Activated effector memory CD4-positive, alpha-beta T cell treated with anti-CD3 and anti-CD28 coated beads, Interleukin-2, amount 50 U/mL, for 16 hours (primary cell): ENCODE results near the gene ADCY5.

Experiments used
- DNase-seq: peaks from one replicate; pipeline ENCODE4 v3.0.0-alpha.2; 2020

The ADCY5 gene

DNA sequence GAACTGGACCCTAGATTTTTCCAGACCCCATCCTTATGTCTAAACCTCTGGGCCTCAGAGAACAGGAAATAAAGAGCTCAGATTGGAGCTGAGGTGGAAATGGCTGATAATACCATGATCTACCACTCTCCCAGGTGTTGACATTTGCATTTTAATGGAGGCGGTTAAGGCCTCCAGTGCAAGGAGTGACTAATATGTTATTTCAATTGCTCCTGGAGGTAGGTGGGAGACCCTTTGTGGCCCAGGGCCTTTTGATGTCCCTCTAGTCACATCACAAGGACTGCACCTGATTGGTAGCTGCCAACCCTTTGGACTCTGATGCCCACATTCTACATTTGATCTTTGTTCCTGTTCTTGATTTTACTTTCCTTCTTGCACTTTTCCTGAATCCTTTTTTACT lies 9.0 kb upstream of the ADCY5 start:
- no peak for DNase-seq

DNA sequence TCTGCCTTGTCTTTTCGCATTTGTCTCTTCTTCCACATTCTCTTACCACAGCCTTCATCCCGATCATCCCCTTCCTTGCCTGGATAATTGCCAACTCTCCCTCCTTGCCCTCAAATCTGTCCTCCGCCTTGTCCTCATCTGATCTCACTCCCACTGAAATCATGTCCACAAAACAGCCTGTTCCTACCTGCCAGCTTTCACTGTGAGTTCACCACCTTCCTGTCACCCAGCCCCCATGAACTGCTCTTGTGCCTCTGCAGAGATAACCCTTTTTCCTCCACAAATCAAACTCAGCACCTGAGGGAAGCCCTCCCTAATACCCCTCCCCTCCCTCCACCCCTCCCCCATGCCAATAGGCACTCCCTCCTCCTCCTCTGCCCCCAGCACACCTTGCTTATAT lies 4.8 kb upstream of the ADCY5 start:
- no peak for DNase-seq

DNA sequence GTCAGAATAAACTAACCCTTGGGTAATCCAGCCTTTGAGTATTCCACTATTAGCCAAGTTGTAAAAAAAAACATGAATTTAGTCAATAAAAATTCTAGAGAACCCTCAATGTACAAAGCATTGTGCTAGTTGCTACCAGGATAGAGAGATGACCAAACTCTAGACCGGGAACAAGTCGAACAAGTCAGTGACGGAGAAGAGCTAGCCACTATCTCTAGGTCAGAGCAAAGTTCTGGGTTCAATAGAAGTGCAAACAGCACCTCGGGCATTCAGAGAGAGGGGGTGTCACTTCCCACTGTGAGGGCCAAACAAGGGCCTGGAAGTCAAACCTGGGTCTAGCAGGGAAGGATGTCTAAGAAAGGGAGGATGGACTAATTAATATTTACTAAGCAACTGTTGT lies 2.3 kb upstream of the ADCY5 start:
- DNase-seq: no peak

DNA sequence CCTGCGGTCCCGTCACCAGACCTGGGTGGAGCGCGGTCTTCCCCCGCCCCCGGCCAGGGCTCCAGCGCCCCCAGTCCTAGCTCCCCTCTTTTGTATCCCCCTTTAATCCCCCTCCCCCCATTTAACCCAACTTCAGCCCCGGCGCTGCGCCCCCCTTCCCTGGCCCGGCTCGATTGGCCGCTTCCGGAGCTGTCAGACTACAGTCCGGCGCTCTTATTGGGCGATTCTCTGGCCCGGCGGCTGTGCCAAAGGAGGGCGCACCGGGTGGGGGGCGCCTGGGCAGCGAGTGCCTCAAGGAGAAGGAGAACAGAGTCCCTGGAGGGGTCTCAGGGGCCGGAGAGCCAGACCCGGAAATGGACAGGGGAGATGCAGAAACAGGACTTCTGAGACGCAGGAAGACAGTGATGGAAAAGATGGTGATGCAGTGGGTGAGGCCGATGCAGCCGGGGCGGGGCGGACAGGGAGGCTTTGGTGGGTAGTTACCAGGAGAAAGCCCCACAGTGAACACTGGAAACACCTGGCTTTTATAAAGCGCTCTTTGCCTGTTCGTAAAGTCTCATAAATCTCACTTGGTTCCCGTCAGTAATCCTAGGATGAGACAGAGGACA lies 1.2 kb upstream of the ADCY5 start:
- no peak for DNase-seq

DNA sequence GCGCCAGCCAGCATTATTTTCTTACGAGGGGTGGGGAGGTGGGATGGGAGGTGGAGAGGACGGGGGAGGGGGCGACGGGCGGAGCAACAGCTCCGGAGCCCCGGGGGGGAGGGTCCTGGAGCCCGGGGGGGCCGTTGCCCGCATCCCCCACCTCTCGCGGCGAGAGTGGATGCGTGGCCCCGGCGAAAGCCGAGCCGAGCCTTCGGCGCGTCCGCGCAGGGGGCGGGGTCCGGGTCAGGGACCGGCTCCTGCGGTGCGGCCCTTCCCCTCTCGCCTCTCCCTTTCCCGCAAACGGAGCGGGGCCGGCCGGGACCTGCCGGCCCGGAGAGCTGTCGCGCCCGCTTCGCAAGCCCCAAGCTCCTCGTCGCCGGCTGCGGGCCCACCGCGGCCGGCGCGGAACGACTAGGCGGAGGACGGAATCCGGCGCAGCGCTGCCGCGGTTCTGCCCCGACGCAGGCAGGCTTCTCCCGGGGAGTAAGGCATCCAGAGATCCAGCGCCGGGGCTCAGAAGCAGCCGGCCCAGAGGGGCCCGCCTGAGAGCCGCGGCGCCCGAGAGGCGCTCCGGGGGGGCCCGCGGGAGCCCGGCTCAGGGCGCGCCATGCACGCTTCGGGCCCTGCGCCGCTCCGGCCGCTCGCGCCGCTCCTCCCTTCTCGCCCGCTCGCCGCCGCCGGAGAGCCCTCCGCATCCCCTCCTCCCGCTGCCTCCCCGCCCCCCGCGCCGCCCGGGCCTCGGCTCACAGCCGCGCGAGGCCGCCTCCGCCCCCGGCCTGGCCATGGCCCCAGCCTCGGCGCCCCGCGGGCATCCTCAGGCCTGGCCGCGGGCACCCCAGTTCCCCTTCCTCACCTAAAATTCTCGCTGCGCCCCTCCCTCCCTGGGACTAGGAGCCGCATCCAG lies 459 bp upstream of the ADCY5 start:
- DNase-seq: no peak

DNA sequence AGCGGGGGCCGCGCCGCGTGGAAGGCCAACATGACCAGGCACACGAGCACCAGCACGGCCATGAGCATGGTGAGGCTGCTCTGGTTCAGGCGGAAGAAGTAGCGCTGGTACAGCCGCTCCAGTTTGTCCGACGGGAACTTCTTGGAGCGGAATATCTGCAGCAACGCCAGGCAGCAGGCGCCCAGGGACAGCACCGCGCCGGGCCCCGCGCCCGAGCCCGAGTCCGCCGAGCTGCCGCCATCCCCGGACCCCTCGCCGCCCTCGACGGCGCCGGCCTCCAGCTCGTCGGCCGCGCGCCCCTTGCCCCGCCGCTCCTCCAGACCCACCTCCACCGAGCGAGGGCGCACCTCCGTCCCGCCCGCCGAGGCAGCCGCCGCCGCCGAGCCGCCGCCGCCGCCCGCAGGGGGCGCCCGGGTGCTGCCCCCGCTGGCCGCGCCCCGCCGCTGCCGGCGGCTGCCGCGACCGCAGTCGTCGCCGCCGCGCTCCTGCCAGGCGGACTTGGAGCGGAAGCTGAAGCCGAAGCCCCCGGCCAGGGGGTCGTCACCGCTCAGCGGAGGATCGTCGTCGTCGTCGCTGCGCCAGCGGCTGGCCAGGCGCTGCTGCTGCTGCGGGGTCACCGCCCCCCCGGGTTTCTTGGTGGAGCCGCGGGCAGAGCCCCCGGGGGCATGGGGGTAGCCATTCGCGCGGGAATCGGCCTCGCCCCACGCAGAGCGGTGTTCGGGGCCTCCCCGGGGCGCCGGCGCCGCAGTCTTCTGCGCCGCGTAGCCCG lies 957 bp downstream of the ADCY5 start:
- peak; percentile 76 for DNase-seq

DNA sequence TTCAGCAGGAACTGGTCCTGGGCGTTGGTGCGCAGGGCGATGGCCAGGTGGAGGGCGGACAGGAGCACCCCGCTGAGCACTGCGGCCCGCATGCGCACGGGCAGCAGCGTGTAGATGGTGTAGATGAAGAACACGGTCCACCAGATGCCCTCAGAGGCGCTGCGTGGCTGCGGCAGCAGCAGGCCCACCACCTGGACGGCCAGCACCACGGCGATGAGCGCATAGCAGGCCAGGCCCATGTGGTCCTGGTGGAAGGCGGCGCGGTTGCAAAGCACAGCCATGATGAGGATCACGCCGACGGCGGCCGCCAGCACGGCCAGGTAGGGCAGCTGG lies 1.5 kb downstream of the ADCY5 start:
- no peak for DNase-seq

DNA sequence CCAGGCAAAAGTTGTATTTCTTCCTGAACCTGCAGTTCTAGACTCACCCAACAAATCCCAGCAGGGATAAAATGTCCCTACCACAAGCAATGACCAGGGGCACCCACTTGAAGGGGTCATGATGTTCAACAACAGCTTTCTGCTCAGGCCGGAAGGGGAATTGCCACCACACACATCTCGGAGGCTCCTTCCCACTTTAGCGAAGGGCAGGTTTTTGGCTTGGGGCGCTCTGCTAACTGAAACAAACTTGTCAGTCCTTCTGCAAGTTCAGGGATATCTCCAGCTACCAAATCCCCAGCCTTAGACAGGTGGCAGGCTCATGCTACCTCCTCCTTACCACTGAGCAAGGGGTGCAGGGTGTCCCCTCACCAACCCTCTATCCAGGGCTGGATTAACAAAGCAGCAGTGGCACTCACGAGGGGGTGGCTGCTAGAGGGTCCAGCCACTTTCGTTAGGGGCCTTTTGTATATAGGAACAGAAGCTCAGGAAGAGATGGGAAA lies 2.2 kb downstream of the ADCY5 start:
- no peak for DNase-seq

DNA sequence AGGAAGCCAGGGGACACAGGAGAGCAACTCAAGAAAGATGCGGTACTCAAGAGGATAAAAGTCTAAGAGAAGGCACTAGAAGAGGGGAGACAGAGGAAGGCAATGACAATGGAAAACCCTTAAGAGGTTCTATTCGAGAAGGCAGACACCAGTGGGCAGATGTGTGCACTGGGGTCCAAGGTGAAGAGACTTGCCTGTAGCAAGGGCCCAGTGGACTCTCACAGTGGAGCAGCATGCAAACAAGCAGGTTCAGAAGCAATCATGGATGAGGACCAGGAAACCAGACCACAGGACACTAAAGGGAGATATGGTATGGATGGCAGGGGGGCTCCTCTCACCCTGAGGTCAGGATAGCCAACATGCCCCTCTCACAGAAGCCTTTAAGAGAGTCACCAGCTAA lies 2.7 kb downstream of the ADCY5 start:
- no peak for DNase-seq

DNA sequence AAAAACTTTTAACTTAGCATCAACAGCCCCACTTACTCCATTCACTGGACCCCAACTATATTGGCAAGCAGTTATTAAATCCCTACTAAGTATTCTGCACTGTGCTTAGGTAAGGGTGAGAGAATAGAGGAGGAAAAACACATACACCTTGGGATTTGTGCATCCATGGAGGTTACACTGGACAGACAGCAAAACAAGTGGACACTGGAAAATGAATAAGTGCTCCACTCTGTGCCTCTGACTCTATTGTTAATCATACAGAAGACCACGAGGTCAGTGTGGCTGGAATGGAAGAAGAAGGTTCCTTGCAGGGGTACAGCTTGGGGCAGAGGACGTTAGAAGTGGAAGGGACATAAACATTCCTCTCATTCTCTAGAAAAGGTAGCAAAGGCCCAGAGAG lies 3.2 kb downstream of the ADCY5 start:
- DNase-seq: no peak

DNA sequence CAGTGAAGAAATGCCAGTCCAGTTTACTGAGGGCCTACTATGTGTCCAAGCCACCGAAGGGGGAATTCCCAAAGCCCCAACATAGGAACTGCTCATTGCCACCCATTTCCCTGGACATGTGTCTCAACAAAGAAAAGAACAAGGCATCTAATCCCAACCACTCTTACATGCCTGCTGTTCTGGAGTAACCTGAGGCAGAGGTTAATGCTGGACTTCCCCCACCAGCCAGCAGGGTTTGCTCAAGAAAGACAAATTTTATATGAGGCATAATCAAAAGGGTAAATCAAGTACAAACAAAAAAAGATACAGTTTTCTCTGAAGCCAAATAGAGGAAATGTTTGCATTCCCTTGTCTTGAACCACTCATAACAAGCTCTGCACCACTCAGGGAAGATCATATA lies 4.1 kb downstream of the ADCY5 start:
- DNase-seq: no peak

DNA sequence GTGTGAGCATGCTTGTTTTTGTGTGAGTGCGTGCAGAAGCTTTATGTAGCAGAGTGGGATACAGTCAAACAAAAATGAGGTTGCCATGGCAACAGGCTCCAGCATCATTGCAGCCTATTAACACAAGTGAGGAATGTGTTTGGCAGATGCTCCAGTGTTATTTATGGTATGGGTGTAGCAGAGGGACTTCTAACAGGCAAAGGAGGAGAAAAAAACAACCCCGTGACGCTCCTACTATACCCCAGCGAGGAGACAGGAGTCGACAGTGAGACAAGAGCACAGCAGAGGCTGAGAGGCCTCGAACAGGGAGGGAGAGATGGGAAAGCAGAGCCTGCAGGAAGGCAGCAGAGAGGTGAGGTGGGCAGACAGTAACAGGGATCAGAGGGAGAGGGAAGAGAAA lies 4.9 kb downstream of the ADCY5 start:
- DNase-seq: no peak

DNA sequence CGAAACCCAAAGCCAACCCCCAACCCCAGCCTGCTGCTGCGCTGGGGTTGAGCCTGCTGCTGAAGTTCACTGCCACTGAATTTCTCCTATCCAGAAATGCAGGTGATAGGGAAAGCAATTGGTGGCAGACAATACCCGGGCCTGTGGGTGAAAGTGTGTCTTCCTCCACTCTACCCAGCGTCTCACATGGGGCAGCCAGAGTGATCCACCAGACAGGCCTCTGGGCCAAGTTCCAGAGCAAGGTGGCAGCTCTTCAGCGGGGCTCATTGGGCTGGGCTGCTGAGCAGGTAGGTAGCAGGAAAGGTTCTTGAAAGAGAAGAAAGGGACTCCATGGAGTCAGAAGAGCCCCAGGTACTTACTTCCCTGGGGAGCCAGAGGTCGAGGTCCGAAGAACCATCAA lies 6.0 kb downstream of the ADCY5 start:
- no peak for DNase-seq

DNA sequence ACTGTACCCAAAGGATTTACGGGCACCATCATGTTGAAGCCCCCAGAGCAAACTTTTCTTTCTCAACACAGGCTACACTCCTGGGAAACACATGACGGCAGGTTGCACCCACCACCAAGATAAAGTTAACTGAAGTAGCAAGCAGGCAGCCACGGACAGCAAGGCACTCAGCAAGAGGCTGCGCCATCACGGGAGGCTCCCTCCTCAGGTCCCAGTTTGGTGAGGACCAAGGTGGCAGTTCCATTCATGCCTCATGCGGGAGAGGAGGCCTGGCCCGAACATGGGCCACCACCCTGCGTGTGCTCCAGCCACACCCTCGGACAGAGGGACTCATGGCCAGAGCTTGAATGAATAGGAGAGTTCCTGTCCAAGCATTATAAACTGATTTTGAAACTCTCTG lies 6.8 kb downstream of the ADCY5 start:
- DNase-seq: no peak

DNA sequence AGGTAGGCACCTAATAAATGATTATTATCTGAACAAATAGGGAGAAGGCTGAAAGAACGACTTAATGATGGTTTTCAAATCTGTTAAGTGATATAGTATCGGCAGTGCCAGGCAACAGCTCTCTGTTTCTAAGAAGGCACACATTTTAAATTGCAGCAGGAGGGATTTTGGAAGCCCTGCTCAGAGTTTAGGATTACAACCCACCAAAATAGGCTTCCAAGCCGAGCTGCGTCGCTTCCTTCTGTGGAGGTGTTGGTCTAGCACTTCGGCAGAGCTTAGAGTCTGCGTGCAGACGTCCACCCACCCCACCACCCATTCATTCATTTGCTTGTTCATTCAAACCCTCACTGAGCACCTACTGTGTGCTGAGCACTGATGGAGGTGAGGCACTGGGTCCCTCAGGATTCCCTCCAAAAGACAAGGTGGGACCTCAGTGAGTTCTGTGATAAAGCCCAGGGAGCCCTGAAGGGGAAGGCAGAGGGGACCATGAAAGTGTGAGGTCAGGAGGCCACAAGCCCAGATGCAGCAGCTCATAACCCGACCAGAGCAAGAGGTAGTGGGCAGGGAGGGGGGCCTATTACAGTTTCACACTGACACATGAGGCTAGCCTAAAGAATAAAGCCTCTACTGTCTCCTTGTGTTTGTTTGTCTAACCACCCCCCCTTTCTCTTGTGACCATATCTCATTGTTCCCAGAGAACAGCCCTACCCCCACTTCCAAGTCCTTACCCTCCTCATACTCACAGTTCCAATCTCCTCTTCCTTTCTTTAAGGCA lies 8.9 kb downstream of the ADCY5 start:
- no peak for DNase-seq

DNA sequence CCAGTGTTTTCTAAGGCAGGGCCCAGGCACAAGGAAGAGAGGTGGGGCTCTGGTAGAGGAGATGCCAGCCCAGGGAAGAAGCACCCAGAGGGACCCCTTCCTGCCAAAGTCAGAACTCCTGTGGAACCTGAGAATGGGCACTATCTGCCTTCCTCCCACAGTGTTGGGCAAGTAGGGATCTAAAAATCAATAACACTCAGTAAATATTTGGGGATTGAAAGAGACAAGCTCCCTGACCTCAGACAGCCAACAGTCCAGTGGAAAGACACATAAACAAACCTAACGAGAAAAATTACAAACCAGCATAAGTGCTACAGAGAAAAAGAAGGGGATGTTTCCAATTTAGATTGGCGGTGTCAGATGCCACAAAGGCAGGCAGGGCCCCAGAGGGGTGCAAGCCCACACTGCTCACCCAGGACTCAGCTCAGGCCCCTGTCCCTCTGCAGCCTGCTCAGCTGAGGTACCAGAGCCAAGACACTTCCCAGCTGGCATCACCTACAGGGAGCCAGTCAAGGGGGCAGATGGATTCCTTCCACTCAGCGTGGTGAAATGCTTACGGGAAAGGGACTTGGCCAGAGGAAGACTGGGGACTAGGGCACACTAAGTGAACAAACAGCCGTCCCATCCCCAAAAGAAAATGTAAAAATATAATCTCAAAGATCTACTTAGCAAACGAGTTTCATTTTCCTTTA lies 15.9 kb downstream of the ADCY5 start:
- DNase-seq: no peak

DNA sequence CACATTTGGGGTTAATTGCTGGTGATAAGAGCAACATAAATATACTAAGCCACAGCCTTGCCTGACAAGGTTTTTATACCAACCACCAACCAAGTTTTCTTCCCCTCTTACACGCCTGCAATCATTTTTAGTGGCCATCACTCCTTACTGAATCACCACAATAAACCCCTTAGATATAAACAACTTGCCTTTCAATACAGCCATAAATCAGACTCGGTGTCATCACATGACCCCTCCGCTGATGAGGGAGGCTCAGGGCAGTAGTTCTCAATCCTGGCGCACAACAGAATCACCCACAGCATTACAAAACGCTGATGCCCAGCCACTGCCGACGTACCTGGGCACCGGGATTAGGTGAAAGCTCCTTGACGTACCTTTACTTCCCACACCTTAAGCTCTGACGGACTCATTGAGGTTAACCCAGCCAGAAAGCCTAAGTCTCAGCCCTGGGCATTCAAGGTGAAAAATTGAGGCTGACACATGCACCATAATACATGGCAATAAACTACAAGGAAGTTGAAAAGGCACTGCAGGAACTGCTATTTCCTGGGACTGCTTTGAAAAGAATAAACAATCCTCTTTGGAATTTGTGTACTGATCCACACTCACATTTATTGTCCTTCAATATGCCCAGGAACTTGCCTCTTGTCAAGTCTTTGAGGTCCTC lies 17.1 kb downstream of the ADCY5 start:
- no peak for DNase-seq

DNA sequence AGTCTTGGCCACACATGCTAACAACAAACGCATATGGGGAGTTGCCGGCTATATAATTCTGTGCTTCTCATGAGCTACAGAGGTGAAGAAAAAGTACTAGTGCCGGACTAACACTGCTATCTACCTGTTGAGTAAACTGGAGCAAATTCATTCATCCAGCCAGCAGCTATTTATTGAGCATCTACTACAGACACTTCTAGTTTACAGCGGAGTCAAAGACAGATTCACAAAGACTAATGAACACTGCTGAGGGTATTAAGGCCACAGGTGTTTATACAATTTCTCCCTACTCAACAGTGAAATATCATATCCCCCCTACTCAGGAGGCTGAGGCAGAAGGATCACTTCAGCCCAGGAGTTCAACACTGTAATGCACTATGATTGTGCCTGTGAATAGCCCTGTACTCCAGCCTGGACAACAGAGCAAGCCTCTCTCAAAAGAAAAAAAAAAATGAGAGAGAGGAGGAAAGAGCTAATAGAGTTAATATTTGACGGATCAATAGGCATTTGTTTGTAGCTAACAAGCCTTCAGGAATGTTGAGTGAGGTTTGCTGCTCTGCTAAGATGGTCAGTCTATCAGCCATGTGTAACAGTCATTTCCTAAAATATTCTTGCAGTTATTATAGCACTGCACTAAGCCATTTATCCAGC lies 17.8 kb downstream of the ADCY5 start:
- no peak for DNase-seq

DNA sequence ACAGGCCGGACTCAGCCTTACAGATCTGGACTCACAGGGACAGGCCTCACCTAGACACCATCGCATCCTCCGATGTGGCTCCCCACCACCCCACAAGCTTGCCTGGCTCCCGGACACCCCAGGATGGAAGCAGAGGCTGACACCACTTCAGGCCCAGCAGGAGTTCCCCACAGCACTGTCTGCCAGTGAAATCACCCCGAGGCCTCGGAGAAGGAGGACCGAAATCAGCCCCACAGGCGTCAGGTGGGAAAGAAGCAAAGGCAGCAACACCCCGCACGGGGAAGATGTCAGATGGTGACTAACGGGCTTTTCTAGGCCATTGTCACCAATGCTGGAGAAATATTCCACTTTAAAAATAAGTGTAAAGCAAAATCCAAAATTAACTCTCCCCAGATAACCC lies 18.6 kb downstream of the ADCY5 start:
- no peak for DNase-seq

DNA sequence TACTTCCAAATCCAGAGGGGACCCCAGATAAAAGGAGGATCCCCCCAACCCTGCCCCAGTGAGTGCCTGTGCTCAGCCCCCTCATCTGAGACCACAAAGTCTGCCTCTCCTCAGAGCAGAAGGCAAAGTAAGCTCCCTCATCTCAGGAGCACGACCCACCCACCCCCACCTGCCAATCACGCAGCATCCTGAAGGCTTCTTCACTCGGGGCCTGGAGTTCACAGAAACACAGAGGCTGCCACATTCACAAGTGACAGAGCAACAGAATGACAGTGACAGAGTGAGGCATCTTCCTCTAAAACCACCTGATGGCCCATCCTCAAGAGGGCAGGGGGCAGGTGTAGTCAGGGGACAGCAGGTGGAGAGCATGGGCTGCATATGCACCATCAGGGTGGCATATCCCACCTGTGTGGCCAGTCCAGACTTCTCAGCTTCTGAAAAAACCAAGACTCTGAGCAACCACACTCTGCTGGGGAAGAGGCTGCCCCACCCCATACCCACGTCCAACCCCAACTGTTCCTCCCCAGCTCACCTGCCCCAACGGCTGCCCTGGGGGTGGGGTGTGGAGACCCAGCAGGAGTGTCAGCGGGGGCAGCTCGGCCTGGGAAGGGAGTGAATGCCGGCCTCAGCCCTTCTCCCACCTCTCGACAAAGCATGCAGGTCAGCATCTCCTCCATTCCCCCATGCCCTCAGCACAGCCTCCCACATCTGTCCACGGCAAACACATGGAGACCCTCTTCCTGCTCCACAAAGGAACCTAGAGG lies 19.3 kb downstream of the ADCY5 start:
- DNase-seq: no peak
